Measurements from ENCODE around the gene RIC8A. TPM values are rescaled to one million over a fixed set of nuclear protein-coding genes. Genes with fewer than 3 reads are reported as not detected.

Gene RIC8A
- total RNA-seq, 1 experiment from 2014 or later, result 84.1 TPM

DNA sequence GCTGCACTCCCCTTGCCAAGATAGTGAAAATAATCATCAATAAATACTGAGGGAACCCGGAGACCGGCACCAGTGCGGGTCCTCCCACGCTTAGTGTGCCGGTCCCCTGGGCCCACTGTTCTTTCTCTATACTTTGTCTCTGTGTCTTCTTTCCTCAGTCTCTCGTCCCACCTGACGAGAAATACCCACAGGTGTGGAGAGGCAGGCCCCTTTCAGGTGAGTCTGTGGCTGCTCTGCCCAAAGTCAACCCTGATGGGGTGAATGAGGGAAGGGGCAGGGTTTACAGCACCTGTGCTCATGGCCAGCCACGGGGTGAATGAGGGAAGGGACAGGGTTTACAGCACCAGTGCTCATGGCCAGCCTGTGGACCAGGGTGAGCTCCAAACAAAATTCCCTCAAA is 5.0 kb upstream of the RIC8A start:
- TF ChIP-seq, protein P1, sequence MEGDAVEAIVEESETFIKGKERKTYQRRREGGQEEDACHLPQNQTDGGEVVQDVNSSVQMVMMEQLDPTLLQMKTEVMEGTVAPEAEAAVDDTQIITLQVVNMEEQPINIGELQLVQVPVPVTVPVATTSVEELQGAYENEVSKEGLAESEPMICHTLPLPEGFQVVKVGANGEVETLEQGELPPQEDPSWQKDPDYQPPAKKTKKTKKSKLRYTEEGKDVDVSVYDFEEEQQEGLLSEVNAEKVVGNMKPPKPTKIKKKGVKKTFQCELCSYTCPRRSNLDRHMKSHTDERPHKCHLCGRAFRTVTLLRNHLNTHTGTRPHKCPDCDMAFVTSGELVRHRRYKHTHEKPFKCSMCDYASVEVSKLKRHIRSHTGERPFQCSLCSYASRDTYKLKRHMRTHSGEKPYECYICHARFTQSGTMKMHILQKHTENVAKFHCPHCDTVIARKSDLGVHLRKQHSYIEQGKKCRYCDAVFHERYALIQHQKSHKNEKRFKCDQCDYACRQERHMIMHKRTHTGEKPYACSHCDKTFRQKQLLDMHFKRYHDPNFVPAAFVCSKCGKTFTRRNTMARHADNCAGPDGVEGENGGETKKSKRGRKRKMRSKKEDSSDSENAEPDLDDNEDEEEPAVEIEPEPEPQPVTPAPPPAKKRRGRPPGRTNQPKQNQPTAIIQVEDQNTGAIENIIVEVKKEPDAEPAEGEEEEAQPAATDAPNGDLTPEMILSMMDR (IDR thresholded peaks at IDR 0.05; ENCODE audit: unreplicated experiment), result no peak
- CTCF ChIA-PET, result no interaction called here
- intact Hi-C loops (cut with micrococcal nuclease; ENCODE audit: unreplicated experiment), result loop anchor here (10.0 kb wide), 1 partner anchor 312 kb away; no protein-coding TSS in a partner anchor
- BruUV-seq (replicated peaks), result no TSS peak
- DNase-seq, result no peak
- H3K4me1 Mint-ChIP-seq (ENCODE audit: low read depth, unreplicated experiment), result no peaks in the 10 kb centered on the region
- H3K9me3 Mint-ChIP-seq (ENCODE audit: low read depth, unreplicated experiment), result peaks cover 2% of the 10 kb centered on the region
- H3K36me3 Mint-ChIP-seq (ENCODE audit: insufficient read depth, unreplicated experiment), result peaks cover 44% of the 10 kb centered on the region
- H3K4me3 Mint-ChIP-seq (ENCODE audit: low read depth, unreplicated experiment), result no peak overlapping the region
- no peaks in the 10 kb centered on the region for H3K27me3 Mint-ChIP-seq (ENCODE audit: unreplicated experiment)
- H3K27ac Mint-ChIP-seq (ENCODE audit: unreplicated experiment), result no peak overlapping the region

DNA sequence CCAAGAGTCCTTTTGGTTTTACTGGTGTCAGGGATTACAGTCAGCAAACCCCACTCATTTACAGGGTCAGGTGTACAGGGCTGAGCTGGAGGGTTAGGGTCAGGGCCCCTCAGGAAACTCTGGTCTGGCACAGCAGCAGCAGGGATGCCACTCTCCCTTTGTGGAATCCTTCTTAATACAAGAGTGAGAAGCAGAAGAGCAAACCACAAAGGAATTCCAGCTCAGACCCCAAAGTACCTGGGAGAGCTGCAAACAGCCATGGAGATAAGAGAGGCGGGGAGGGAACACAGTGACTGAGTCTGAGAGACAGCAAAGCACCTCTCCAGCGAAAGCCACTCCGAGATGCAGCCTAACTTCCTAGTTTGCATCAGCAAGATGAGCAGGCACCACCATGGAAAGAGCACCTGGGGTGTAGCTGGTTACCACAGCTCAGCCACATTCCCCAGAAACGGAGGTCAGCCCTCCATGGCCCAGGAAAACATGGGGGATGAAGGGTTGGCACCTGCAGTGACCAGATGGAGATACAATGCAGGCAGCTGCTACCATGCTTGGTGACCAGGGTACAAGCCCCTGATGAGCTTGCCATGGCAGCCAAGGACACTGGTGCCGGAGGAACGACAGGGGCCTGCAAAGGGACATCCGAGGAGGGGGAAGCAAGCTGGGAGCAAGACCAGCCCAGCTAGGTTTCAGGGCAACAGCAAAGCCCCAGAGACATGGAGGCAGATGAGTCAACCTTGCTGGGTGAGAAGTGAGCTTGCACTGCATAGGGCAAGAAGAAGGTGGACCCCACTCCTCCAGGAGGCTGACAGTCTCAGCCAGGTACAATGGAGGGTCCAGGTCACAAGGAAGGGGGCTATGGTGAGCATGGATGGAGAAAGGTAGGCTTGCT is 4.2 kb upstream of the RIC8A start:
- intact Hi-C loops (cut with micrococcal nuclease; ENCODE audit: unreplicated experiment), result loop anchor here (10.0 kb wide), 1 partner anchor 312 kb away; no protein-coding TSS in a partner anchor
- DNase-seq, result no peak
- BruUV-seq (replicated peaks), result no TSS peak
- peaks cover 2% of the 10 kb centered on the region for H3K9me3 Mint-ChIP-seq (ENCODE audit: low read depth, unreplicated experiment)
- CTCF ChIA-PET, result no interaction called here
- TF ChIP-seq, protein P1 (IDR thresholded peaks at IDR 0.05; ENCODE audit: unreplicated experiment), result no peak
- H3K4me1 Mint-ChIP-seq (ENCODE audit: low read depth, unreplicated experiment), result no peaks in the 10 kb centered on the region
- no peak overlapping the region for H3K27ac Mint-ChIP-seq (ENCODE audit: unreplicated experiment)
- no peak overlapping the region for H3K4me3 Mint-ChIP-seq (ENCODE audit: low read depth, unreplicated experiment)
- H3K36me3 Mint-ChIP-seq (ENCODE audit: insufficient read depth, unreplicated experiment), result peaks cover 47% of the 10 kb centered on the region
- H3K27me3 Mint-ChIP-seq (ENCODE audit: unreplicated experiment), result no peaks in the 10 kb centered on the region

DNA sequence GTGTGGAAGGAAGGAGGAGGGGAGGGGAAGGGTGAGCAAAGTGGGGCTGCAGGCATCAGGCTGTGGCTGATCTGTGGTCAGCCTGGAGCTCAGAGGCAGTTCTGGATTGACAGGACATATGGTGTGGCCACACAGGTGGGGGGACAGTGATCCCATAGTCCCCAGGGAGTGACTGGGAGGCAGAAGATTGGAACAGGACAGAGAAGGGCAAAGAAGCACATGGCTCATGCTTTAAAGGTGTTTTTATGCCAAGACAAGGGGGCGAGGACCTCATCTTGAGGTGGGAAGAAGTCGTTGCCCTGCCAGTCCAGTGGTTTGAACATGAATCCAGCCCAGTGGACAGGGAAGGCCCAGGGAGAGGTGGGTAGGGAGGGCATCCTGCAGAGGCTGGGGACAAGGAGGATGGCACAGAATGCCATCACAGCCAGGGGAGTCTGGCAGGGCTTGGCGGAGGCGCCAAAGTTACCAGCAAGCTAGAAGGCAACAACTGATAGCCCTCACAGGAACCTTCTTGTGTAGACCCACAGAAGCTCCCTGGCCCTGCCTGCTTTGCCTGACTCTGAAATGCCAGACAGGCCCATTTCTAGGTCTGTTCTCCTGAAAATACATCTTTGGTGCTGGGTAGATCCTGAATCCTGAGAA is 3.4 kb upstream of the RIC8A start:
- Mint-ChIP-seq H3K4me1 (ENCODE audit: low read depth, unreplicated experiment) (no peaks in the 10 kb centered on the region), H3K27ac (ENCODE audit: unreplicated experiment) (no peak overlapping the region), H3K27me3 (ENCODE audit: unreplicated experiment) (no peaks in the 10 kb centered on the region), H3K36me3 (ENCODE audit: insufficient read depth, unreplicated experiment) (peaks cover 49% of the 10 kb centered on the region), H3K9me3 (ENCODE audit: low read depth, unreplicated experiment) (no peaks in the 10 kb centered on the region), H3K4me3 (ENCODE audit: low read depth, unreplicated experiment) (no peak overlapping the region)
- no peak for DNase-seq
- TF ChIP-seq, protein P1 (IDR thresholded peaks at IDR 0.05; ENCODE audit: unreplicated experiment), result no peak
- CTCF ChIA-PET, result no interaction called here
- intact Hi-C loops (cut with micrococcal nuclease; ENCODE audit: unreplicated experiment), result loop anchor here (10.0 kb wide), 1 partner anchor 311 kb away; no protein-coding TSS in a partner anchor
- BruUV-seq (replicated peaks), result no TSS peak

DNA sequence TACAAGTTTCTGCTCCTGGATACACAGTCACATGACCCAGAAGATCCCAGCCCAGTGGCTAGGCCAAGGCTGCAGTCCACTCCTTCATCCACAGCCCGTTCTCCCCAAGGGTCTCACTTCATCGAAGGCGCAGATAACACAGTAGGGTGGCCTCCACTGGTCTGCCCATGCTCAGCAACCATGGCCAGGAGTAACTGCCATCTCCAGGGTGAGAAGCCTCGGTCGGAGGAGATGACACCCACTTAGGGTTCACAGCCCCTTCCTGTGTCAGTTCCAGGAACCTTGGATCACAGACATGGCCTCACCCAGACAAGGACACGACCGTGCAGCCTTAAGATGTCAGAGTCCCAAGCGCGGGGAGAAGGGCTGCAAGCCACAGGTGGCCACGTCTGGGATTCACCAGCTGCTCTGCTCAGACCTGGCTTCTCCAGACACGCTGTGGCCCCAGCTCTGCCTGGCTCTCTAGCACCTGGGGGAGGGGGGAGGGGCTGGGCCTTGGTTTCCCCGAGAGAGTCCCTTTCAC is 2.9 kb upstream of the RIC8A start:
- Mint-ChIP-seq H3K4me3 (ENCODE audit: low read depth, unreplicated experiment) (no peak overlapping the region), H3K27me3 (ENCODE audit: unreplicated experiment) (no peaks in the 10 kb centered on the region), H3K9me3 (ENCODE audit: low read depth, unreplicated experiment) (no peaks in the 10 kb centered on the region), H3K36me3 (ENCODE audit: insufficient read depth, unreplicated experiment) (peaks cover 54% of the 10 kb centered on the region), H3K27ac (ENCODE audit: unreplicated experiment) (no peak overlapping the region), H3K4me1 (ENCODE audit: low read depth, unreplicated experiment) (no peaks in the 10 kb centered on the region)
- no TSS peak for BruUV-seq (replicated peaks)
- no peak for DNase-seq
- TF ChIP-seq, protein P1 (IDR thresholded peaks at IDR 0.05; ENCODE audit: unreplicated experiment), result no peak
- CTCF ChIA-PET, result no interaction called here
- intact Hi-C loops (cut with micrococcal nuclease; ENCODE audit: unreplicated experiment), result loop anchor here (10.0 kb wide), 1 partner anchor 310 kb away; no protein-coding TSS in a partner anchor

Measured in Calu3 (cell line).